Suprapubic skin (tissue), 4 donors: ENCODE measurements around the gene VILL. TPM values are rescaled to one million over a fixed set of nuclear protein-coding genes. Genes with fewer than 3 reads are reported as not detected.

Source experiments
- DNase-seq, 2 donors: peaks; one replicate each; pipeline ENCODE4 v3.0.0-alpha.2; 2019; ENCODE audit warnings: low spot score in 2 of 2
- H3K27ac ChIP-seq: fragments of 200-600 bp; sonication (generic); one replicate; pipeline ENCODE4 v1.5.1; 2019
- H3K27me3 ChIP-seq: fragments of 200-600 bp; sonication (generic); one replicate; pipeline ENCODE4 v1.5.1; 2019
- H3K36me3 ChIP-seq: fragments of 200-600 bp; sonication (generic); one replicate; pipeline ENCODE4 v1.5.1; 2019
- H3K4me1 ChIP-seq: fragments of 200-600 bp; sonication (generic); one replicate; pipeline ENCODE4 v1.5.1; 2019
- H3K4me3 ChIP-seq: fragments of 200-600 bp; sonication (generic); one replicate; pipeline ENCODE4 v1.5.1; 2019; ENCODE audit warnings: mild to moderate bottlenecking
- H3K9me3 ChIP-seq: fragments of 200-600 bp; sonication (generic); one replicate; pipeline ENCODE4 v1.5.1; 2019
- CTCF ChIP-seq, 2 donors: fragments of 200-600 bp in 1 of 2; fragments of 450-650 bp in 1 of 2; sonication (generic) in 1 of 2; IDR thresholded peaks; one replicate each; pipeline ENCODE4 v1.5.1; 2016 to 2019; ENCODE audit warnings: antibody characterized with exemption in 2 of 2, mild to moderate bottlenecking in 1 of 2, moderate library complexity in 1 of 2
- EP300 ChIP-seq: sonication (generic); formaldehyde crosslinking; IDR thresholded peaks from one replicate; pipeline ENCODE4 v1.6.1; 2017; ENCODE audit warnings: antibody characterized with exemption
- POLR2A ChIP-seq, 2 donors: fragments of 450-650 bp; IDR thresholded peaks; one replicate each; pipeline ENCODE4 v1.6.1; 2017; ENCODE audit warnings: antibody characterized with exemption in 2 of 2, mild to moderate bottlenecking in 2 of 2, moderate library complexity in 2 of 2
- POLR2AphosphoS5 ChIP-seq, 3 donors: sonication (generic); formaldehyde crosslinking; IDR thresholded peaks; one replicate each; pipeline ENCODE4 v1.6.1; 2017; ENCODE audit warnings: antibody characterized with exemption in 3 of 3
- WGBS: methylation state at CpG from one replicate; pipeline ENCODE4 v1.1.5; 2018; 5-methylcytosine and 5-hydroxymethylcytosine counted together
- total RNA-seq, 4 donors: library from RNA; depleted of rRNA; stranded (reverse); fragments of >200 nt; gene quantifications; one replicate each; pipeline ENCODE4 v1.1.0, GENCODE V29; 2016

The VILL gene
- total RNA-seq, 4 donors from 2014 or later, result 13.2 to 16.7 (median 15.0) TPM

GRCh38 chr3:38022301-38022700 lies 31.7 kb downstream of the VILL start:
- Histone ChIP-seq H3K4me3 (no peak overlapping the region), H3K27ac (no peak overlapping the region), H3K27me3 (no peaks in the 10 kb centered on the region), H3K36me3 (peaks cover 29% of the 10 kb centered on the region), H3K4me1 (peaks cover 44% of the 10 kb centered on the region), H3K9me3 (no peaks in the 10 kb centered on the region)
- WGBS, result 47% methylated on average over 3 of the region's 3 CpGs
- DNase-seq, result peak in 1 of 2 donors; percentile 60
- TF ChIP-seq CTCF (IDR thresholded peaks at IDR 0.05) (no peak), POLR2A (IDR thresholded peaks at IDR 0.05) (no peak), EP300 (no peak), POLR2AphosphoS5 (IDR thresholded peaks at IDR 0.05) (no peak)

- TF ChIP-seq CTCF (IDR thresholded peaks at IDR 0.05) (no peak), POLR2AphosphoS5 (IDR thresholded peaks at IDR 0.05) (no peak), EP300 (no peak)
- WGBS, result 74% methylated on average over 5 of the region's 6 CpGs
- Histone ChIP-seq H3K36me3 (peaks cover 21% of the 10 kb centered on the region), H3K4me1 (peaks cover 52% of the 10 kb centered on the region), H3K9me3 (no peaks in the 10 kb centered on the region), H3K27ac (no peak overlapping the region), H3K4me3 (peak overlapping the region; percentile 77), H3K27me3 (no peaks in the 10 kb centered on the region)
- DNase-seq, result peak in 1 of 2 donors; percentile 56
These were observed 32.5 kb downstream of the VILL start for GRCh38 chr3:38022896-38023709.

GRCh38 chr3:38026856-38027255 lies 36.3 kb downstream of the VILL start:
- no peaks in the 10 kb centered on the region for H3K9me3 ChIP-seq
- WGBS, result 68% methylated on average over 4 of the region's 4 CpGs
- H3K4me3 ChIP-seq, result no peak overlapping the region
- no peaks in the 10 kb centered on the region for H3K27me3 ChIP-seq
- TF ChIP-seq CTCF (IDR thresholded peaks at IDR 0.05), result no peak
- TF ChIP-seq POLR2AphosphoS5 (IDR thresholded peaks at IDR 0.05), result no peak
- TF ChIP-seq EP300, result no peak
- TF ChIP-seq POLR2A (IDR thresholded peaks at IDR 0.05), result no peak
- H3K27ac ChIP-seq, result no peak overlapping the region
- H3K36me3 ChIP-seq, result no peaks in the 10 kb centered on the region
- DNase-seq, result no peak
- peaks cover 89% of the 10 kb centered on the region for H3K4me1 ChIP-seq

GRCh38 chr3:38027466-38028465 lies 37.2 kb downstream of the VILL start:
- TF ChIP-seq EP300, result no peak
- no peak for TF ChIP-seq POLR2AphosphoS5 (IDR thresholded peaks at IDR 0.05)
- TF ChIP-seq CTCF (IDR thresholded peaks at IDR 0.05), result no peak
- TF ChIP-seq POLR2A (IDR thresholded peaks at IDR 0.05), result no peak
- DNase-seq, result no peak
- H3K9me3 ChIP-seq, result no peaks in the 10 kb centered on the region
- no peaks in the 10 kb centered on the region for H3K27me3 ChIP-seq
- H3K27ac ChIP-seq, result peak overlapping the region; percentile 92
- peaks cover 92% of the 10 kb centered on the region for H3K4me1 ChIP-seq
- 74% methylated on average over 6 of the region's 6 CpGs for WGBS
- H3K36me3 ChIP-seq, result no peaks in the 10 kb centered on the region
- peak overlapping the region; percentile 87 for H3K4me3 ChIP-seq
